DMS53 treated with DMSO at 0.1 percent for 48 hours (cell line): Measurements from ENCODE around the gene PFDN4.
"Not testable (repeated sequence)": the region's sequence is repeated elsewhere in the genome, so short reads cannot be mapped to it uniquely, and the experiment has no call there.

ENCODE experiments used
- DNase-seq: peaks from one replicate; lab custom pipeline; 2025; ENCODE audit not compliant: unreplicated experiment; lab: John Stamatoyannopoulos, UW

PFDN4 gene

GRCh38 chr20:54265791-54266190 lies 57.9 kb downstream of the PFDN4 start:
- DNase-seq: not testable (repeated sequence)

DNA sequence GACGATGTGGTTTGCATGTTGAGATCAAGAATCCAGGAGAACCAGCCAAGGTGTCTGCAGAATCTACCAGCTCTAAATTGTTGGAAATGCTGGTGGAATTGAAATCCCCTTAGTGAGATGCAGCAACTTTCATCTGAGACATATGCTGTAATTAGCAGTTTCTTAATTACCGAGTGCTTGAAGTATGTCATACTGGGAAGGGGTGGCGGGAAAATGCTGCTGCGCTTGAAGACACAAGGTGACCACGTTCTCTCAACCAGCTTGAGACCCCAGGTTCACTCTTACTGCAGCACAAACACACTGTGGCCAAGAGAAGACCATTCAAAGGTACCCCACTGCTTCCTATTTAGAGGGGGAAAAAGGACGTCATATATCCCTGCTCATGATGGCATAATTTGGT lies 59.0 kb downstream of the PFDN4 start:
- no peak for DNase-seq

DNA sequence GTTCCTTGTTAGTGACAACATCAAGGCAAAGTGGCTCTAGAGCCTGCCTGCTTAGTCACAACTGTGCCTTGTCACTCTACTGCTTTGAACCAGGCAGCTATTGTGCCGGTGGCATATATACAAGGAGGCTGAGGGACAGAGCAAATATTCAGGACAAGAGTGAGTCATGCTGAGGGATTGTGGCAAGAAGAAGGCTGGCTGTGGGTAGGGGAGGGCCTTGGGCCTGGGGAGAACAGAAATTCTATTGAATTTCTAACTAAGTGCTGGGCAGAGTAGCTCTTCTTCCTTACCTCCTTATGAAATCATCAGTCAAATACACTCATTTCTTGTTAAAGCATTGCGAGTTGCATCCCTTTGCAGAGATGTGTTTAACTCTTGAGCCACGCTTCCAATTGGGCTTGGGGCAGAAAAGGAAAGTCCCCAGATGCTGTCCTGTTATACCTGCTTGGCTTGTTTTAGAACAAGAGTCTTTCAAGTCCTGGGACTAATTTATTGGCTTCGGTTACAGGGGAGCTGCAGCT lies 59.7 kb downstream of the PFDN4 start:
- DNase-seq: peak; percentile 89

DNA sequence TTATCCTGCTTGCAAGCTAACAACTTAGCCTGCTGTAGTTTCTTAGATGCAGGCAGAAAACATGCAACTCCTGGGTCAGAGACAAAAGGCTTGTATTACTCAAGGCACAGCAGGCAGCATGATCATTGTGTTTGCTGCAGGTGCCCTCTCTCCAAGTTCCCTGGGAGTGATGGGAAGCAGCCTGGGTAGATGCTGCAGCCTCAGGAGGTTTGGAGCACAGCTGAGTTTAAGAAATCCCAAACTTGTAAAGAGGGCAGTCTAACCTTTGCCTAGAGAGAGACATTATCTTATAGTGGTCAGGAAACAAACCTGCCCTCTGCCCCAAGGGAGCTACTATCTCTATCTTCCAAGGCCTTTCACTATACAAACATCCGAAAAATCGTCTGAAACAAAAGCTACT lies 61.1 kb downstream of the PFDN4 start:
- DNase-seq: no peak
